Hepatocyte (in vitro differentiated cells): ENCODE data around the gene RNF41.

Source experiments
- EZH2 ChIP-seq: fragments of 200-600 bp; sonication (generic); IDR thresholded peaks from 2 replicates; pipeline ENCODE4 v1.6.1; 2016; ENCODE audit warnings: antibody characterized with exemption, mild to moderate bottlenecking, borderline replicate concordance
- EZH2phosphoT487 ChIP-seq: fragments of 200-600 bp; sonication (generic); IDR thresholded peaks from one replicate; pipeline ENCODE4 v1.6.1; 2018; ENCODE audit warnings: antibody characterized with exemption, mild to moderate bottlenecking, low read depth, moderate library complexity; ENCODE audit not compliant: unreplicated experiment, severe bottlenecking
- TF ChIP-seq, protein P1 (sequence below): fragments of 200-600 bp; sonication (generic); IDR thresholded peaks from 2 replicates; pipeline ENCODE4 v1.5.1; 2016; ENCODE audit warnings: antibody characterized with exemption, mild to moderate bottlenecking; ENCODE audit not compliant: poor library complexity

- TF ChIP-seq, protein P1, sequence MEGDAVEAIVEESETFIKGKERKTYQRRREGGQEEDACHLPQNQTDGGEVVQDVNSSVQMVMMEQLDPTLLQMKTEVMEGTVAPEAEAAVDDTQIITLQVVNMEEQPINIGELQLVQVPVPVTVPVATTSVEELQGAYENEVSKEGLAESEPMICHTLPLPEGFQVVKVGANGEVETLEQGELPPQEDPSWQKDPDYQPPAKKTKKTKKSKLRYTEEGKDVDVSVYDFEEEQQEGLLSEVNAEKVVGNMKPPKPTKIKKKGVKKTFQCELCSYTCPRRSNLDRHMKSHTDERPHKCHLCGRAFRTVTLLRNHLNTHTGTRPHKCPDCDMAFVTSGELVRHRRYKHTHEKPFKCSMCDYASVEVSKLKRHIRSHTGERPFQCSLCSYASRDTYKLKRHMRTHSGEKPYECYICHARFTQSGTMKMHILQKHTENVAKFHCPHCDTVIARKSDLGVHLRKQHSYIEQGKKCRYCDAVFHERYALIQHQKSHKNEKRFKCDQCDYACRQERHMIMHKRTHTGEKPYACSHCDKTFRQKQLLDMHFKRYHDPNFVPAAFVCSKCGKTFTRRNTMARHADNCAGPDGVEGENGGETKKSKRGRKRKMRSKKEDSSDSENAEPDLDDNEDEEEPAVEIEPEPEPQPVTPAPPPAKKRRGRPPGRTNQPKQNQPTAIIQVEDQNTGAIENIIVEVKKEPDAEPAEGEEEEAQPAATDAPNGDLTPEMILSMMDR, result no peak
- TF ChIP-seq EZH2 (no peak), EZH2phosphoT487 (no peak)
These were observed 14.4 kb upstream of the RNF41 start for GRCh38 chr12:56236091-56236490.
